GM21529 (cell line): Measurements from ENCODE around the gene AIPL1.

Experiments used
- ATAC-seq: cut with Tn5 transposase; IDR thresholded peaks from one replicate; pipeline ENCODE4 v1.9.1; 2021; ENCODE audit not compliant: unreplicated experiment

Gene AIPL1

DNA sequence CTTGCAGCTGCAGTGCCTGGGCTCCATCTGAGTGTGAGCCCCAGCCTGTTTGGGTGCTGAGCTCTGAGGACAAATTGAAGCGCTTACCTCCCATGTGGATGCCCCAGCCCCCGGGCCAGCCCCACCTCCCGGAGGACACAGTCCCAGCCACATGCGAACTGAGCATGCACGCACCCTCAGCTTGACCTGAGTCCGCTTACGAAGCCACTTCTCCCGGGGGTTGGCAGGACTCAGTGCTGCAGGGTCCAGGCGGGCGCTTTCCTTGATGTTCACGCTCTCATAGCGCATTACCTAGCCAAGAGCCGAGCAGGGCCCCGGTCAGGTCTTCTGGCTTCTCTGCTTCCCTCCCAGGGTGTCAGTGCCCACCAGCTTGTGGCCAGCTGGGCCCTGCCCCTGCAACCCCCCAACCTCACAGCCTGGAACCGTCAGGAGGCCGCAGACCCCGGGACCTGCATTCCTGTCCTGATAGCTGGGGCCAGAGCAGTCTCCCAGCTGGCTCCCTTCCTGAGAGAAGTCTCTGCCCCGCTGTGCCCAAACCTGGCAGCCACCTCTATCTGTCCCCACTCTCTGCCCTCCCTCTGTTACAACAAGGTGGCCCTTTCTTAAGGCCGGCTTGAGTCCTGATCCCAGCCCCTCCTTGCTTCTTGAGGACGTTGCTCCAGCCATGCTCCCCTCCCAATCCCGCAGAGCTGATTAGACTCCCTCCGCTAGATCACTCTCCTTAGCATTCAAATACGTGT, 33.3 kb upstream of the AIPL1 start:
- ATAC-seq: no peak

DNA sequence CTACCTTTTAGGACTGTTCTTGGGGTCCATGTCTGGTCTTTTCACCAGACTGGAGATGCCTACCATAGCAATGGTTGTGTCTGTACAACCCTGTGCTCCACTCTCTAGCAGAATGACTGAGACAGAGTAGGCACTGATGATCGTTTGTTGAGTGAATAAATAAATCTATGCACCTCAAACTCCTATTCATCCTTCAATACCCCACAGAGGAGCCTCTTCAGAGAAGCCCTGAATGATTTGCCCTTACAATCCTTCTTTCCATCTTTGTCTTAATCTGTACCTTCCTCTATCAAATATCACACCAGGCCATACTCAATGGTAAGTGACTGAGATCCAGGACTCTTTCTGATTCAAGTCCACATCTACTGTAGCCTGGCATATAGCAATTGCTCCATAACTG, 32.6 kb upstream of the AIPL1 start:
- no peak for ATAC-seq

DNA sequence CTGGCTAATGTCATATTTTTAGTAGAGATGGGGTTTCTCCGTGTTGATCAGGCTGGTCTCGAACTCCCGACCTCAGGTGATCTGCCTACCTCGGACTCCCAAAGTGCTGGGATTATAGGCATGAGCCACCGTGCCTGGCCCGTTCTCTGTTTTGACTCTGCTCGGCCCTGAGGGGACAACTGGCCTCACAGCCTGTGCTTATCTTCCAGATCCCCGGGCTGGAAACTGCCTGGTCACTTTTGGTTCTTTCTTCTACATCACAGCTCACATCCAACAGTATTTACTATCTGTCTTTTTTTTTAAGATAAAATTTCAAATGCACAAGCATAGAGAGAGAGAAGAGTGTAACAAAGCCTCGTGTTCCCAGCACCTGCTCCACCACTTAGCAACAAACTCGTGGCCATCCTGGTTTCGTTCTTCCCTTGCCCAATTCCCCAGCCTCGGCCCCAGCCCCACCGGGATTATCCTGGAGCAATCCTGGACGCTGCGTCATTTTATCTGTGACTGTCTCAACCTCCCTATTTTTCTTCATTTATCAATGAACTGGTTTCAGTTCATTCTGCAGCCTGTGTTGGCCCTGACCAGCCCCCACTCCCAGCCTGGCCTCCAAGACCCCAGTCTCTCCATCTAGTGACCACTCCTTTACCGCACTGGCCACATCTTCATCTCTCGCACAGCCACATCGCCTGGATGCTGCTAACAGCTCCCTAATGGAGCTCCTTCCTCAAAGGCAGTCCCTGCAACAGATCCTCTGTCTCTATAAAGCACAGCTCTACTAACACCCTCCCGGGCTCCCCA, 30.5 kb upstream of the AIPL1 start:
- no peak for ATAC-seq

DNA sequence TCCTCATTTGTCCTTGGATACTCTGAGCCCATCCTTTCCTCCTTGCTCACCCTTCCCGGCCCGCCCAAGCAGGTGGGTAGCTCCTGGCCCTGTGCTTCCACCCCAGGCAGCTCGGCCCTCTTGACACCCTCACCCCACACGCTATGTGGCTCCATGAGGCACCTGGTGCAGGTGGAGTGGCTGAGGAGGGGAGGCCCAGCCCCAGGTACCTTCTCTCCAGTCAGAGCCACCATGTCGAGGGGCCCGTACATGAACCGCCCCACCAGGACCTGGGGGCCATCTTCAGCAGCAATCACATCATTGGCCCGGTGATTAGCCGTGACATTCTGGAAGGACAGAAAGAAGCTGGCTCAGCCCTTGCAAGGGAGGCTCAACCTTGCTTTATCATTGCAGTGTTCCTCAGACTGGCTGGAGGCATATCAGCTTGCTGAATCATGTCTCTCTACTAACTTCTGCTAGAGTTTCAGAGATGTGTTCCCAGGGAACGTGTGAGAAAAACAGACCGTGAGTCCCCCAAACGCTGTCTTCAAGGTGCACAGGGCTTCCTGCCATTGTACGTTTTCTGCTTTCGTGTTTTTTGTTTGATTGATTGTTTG, 29.6 kb upstream of the AIPL1 start:
- ATAC-seq: no peak

DNA sequence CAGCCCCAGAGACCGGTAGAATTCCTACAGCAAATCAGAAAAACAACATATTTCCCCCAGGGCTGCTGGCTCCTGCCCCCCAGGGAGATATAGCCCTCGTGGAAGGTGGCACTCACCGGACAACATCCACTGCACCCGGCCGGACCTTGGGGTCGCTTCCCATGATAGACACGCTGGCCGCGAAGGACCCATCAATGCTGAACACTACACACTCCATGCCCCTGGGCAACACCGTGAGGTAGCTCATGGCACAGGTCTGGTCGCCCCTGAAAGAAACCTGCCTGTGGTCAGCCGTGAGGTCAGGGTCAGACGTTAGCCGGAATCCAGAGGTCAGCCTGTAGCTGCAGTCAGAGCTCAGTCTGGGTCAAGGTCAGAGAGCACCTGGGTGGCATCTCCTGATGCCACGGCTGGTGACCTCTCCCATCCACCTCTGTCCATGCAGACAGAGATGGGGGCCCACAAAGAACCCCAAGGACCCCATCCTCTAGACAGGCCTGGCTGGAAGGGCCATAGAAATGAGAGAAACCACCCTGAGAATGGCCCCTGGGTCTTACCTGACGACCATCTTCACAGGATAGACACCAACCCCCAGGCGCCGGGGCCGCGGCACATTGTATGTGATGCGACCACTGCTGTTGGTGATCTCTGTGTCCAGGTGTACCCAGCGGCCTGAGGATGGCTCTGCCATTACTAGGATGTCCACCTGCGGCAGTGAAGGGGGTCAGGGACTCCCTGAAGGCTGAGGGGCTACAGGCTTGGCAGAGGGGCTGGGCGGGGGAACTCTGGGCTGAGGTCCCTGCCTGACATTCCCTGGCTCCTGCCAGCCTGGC, 28.9 kb upstream of the AIPL1 start:
- ATAC-seq: no peak

DNA sequence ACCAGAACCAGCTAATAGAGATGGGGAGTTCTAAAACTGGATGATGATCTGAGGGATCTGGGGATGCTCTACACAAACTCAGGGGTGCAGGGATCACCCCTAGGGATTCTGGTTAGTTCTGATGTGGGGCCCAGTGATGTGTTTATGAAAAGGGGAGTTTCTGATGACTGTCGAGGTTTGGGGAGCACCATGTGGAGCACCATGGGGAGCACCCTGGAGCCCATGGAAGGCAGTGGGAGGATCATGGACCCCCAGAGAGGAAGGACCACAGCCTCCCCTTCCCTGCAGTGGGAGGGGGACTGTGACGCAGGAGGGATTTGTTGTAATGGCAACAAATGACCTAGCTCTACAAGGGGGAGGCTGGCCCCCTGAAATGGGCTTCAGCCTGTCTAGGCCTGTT, 27.8 kb upstream of the AIPL1 start:
- no peak for ATAC-seq

DNA sequence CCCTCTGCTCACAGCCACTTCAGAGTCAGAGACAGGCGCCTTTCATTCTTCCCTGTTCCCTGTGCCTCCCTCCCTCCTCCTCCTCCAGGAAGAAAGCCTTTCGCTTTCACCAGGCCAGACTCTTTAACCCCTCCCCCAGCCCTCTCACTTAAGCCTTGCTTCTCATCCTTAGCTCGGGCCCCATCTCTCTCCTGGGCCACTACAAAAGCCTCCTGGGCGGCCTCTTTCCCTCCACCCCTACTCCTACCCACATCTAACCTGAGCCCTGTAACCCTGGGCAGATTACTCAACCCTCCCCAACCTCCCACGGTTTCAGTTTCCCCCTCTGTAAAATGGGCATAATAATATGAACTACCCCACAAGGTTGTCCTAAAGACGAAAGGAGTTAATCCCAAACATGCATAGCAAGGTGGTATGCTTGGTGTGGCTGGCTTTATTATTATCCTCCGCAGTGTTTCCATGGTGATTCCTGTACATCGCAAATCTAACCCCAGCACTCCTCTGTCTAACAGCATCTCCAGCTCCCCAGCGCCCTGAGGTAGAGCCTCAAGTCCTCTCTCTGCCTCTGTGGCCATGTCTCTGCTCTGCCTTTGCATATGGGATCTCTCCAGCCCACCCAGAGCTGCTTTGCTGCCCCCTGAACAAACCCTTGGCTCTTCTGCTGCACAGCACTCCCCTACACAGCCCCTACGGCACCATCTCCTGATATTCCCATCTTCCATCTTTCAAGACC, 27.0 kb upstream of the AIPL1 start:
- ATAC-seq: no peak

DNA sequence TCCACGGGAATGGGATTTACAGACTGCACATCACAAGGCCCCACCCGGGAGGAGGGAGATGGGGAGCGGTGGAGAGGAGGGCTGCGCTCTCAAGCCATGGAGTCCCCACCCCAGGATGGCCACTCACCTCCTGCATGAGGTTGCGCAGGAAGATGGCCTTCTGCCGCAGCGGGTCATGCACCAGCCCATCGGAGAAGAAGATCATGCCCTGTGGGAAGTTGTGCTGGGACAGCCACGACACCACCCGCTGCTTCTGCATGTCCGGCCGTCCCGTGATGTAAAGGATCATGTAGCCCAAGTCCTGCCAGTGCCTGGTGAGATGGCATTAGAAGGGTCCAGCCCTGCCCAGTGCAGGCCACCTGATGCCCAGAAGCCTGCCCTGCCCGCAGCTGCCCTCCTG, 26.3 kb upstream of the AIPL1 start:
- ATAC-seq: no peak

DNA sequence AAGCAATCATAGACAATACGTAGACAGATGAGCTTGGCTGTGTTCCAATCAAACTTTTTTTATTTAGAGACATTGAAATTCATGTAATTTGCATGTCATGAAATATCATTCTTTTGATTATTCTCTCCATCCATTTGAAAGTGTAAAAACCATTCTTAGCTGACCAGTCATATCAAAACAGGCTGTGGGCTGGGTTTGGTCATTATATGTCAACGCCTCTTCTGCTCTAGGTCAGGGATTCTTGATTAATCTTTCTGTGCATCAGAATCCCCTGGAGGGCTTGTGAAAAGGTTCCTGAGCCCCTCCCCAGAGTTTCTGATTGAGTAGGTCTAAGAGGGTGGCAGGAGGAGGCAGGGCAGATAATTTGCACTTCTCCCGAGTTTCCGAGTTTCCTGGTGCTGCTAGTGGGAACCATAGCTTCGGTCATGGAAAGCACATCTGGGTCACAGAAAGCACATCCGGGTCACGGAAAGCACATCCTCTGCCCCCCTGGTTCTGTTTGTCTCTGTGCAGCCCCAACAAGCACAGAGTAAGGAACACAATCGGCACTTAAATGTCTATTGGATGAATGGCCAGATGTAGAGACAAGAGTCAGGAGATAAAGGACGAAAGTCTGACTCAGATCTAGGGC, 25.7 kb upstream of the AIPL1 start:
- ATAC-seq: no peak

DNA sequence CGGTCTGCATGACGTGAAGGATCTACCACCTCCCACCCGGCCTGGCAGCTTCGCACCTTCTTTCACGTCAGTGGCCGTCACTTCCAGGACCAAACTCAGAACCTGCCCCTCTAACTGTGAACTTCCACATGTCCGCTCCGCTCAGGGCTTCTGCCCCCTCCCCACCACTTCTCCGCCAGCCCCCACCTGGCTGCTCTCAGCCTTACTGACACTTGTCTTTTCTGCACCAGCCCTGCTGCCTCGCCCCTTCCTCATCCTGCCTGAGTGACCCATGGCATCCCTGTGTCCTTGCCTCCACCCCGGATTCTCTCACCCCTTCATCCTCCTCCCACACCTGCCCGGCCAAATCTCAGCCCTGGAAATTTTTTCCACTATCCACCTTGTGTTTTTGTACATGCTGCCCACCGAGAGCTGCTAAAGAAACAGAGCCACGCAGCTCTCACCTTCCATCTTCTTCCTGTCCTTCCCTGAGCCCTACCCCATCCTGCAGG, 23.6 kb upstream of the AIPL1 start:
- ATAC-seq: no peak

DNA sequence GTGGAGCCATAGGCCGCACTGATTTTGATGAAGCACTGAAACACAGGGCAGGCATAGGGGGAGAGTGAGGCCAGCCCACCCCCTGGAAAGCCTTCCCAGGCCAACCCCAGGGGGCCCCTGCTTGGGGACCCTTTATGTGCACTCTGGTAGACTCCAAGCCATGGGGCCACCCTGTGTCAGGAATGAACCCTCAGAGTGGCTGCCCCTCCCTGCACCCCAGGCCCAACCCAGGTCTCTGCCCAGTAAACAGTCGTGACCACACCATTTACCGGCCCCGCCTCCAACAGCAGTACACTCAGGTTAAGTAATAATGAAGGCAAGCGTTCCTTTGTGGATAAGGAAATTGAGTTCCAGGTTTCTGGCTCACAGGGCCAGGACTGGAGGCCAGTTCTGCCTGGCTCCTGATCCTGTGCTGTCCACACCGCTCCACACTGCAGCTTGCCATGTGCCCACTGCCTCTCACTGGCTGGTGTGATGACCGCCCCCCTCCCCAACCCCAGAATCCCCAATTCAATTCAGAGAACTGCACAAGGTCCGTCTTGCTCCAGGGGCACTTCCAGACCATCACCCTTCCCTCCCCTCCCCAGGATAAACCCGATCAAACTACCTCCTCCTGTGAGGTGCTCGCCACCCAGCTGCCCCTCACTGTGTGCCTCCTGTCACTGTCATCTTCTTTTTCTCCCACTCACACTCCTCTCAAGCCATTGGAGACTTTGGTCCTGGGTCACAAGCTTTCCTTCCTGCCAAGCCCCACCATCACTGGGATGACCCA, 23.0 kb upstream of the AIPL1 start:
- ATAC-seq: no peak

DNA sequence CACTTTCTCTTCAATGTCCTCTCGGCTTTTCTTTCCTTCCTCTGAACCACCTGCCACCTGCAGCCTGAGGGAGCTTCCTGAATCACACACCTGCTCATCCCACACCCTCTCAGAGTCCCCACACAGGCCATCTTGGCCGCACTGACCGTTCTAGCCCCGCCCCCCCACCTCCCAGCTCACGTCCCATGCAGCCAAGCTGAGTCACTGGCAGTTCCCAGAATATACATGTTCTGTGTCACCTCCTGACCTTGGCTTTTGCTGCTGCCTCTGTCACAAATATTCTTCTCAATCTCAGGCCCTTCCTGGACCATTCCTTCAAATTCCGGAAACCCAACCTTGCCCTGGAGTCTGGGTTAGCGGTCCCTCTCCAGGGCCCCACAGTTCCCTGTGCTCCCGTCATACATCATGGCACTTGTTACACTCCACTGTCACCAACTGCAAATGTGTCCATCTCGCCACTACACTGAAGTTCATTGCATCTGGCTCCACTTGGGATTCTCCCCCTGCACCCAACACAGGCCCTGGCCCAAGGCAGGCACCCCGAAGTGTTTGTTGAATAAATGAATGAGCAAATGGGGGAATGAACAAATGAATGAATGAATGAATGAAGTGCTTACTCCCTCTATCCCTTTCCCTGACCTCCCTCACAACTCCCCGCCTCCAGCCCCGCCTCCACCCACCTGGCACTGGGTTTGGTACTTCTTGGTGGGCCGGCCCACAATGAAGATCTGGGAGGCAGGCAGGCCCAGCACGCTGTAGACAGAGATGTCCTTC, 22.2 kb upstream of the AIPL1 start:
- ATAC-seq: no peak

DNA sequence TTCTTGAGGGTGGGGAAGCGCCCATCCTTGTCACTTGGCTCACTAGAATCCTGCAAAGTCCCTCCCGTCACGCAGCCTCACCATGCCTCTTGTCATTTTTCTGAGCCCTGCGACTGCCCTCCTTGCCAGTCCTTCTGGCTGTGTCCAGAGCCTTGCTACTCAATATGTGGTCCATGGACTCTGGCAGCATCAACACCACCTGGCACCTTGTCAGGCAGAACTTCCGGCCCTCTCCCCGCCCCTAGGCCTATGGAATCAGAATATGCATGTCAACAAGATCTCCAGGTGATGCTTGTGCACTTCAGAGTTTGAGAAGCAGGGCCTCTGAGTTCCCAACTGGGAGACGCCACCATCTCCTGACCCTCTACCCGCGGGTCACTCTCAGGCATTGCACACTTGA, 21.4 kb upstream of the AIPL1 start:
- no peak for ATAC-seq

DNA sequence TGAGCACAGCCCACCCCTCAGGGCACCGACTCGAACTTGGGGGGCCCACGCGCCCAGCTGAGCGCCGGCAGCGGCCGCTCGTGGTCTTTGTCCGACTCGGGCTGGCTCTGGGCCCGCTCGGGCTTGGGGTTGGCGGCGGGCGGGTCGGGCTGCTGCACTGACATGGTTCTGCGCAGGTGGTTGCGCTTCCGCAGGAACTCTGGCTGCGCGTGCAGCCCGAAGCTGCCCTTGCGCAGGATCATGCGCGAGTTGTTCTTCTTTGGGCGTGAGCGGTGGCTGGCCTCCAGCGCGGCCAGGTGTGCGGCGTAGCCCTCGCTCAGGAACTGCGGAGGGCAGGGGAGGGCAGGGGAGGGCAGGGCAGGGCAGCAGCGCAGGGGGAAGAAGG, 20.4 kb upstream of the AIPL1 start:
- no peak for ATAC-seq

DNA sequence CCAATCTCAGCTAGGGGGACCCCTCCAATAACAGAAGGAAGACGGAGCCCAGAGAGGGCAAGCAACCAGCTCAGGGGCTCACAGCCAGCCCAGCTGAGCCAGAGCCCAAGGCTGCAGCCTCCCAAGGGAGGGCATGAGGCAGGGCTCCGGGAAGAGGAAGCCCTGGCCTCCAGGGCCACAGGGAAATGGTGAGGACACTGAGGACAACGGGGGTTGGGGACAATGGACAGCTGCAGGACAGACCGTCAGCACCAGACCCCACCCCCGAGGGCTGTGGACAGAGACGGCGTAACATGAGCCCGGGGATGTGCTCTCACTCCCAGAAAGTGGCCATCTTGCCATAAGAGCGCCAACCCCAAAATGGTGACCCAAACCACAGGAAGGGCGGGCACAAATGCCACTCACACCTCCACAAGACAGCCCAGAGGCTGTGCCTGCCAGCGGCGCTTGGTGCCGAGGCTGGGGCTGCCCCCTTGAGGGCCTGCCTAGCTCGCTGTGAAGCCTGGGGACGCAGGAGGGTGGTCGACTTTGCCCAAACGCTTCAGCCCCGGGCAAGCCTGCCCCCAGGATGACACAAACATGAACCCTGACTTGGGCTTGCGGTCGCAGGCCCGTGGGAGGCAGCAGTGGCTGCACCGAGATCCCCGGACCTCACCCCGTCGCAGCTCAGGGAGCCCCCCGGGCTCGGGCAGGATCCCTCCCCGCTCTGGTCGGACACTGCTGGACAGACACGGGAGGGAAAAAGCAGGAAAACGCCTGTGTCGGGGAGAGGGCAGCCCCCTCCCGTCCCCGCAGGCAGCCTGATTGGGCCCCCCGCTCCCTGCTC, 19.8 kb upstream of the AIPL1 start:
- ATAC-seq: no peak

DNA sequence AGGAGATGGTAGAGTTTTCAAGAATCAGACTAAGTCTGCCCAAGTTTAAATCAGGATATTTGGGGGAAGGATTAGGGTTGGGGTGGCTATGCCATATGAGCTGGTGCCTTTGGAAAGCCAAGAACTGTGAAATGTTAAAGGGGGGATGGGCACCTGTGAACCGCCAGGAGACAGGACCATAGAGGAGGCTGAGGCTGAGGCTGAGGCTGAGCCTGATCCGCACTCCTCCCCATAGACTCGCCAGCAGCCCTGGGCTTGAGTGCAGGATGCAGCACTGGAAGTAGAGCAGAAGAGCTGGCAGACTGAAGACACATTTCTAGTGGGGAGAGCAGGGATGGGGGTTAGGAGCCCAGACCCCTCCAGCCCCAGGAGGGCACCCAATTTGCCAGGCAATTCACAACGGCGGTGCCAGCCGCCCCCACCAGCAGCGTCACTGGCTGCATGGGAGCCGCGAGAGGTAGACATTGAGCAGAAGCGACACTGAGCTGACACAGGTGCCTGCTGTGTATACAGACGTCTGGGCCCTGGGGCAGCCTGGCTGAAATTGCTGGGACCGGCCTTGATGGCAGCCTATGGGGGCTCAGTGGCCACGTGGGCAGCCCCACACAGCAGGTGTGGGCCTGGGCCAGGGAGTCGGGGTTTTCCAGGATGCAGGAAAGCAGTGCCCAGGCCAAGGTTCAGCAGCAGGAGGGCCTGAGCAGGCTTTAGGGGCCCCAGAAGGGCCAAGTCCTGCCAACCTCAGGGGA, 18.5 kb upstream of the AIPL1 start:
- no peak for ATAC-seq
